CD14-positive monocyte (primary cell): Measurements from ENCODE around the gene GNG4. TPM values are rescaled to one million over a fixed set of nuclear protein-coding genes. Genes with fewer than 3 reads are reported as not detected.
A peak's percentile ranks its signal among the peaks of the same experiment; 100 is the strongest.

Source experiments
- DNase-seq, 3 donors: peaks; one replicate each; pipeline ENCODE4 v3.0.0-alpha.2; 2011 to 2022
- H2AFZ ChIP-seq: 2 replicates; pipeline ENCODE4 v1.6.0; 2012; ENCODE audit warnings: mild to moderate bottlenecking, low read depth, low read length, inconsistent platforms; ENCODE audit not compliant: insufficient read depth, poor library complexity, severe bottlenecking
- H3K27ac ChIP-seq, 2 donors: 1 replicate in 1 of 2; 2 replicates in 1 of 2; pipeline ENCODE4 v1.5.1; 2012 to 2013; ENCODE audit warnings: low read length in 2 of 2, control low read depth in 1 of 2, inconsistent platforms in 1 of 2, low read depth in 1 of 2, mild to moderate bottlenecking in 1 of 2
- H3K27me3 ChIP-seq, 2 donors: one replicate each; pipeline versions ENCODE4 v1.6.0 to v1.6.1; 2011 to 2013; ENCODE audit warnings: low read length in 2 of 2; ENCODE audit not compliant: control insufficient read depth in 2 of 2, insufficient read depth in 2 of 2
- H3K36me3 ChIP-seq, 2 donors: replicated peaks in 1 of 2; 1 replicate in 1 of 2; 2 replicates in 1 of 2; pipeline versions ENCODE4 v1.5.1 to v1.6.1; 2012 to 2013; ENCODE audit warnings: low read length in 2 of 2, control low read depth in 1 of 2, inconsistent platforms in 1 of 2, mild to moderate bottlenecking in 1 of 2; ENCODE audit not compliant: insufficient read depth in 2 of 2, control insufficient read depth in 1 of 2
- H3K4me1 ChIP-seq, 2 donors: 1 replicate in 1 of 2; 2 replicates in 1 of 2; pipeline versions ENCODE4 v1.5.1 to v1.6.1; 2012 to 2013; ENCODE audit warnings: low read length in 2 of 2, control low read depth in 1 of 2, inconsistent platforms in 1 of 2, mild to moderate bottlenecking in 1 of 2, moderate library complexity in 1 of 2; ENCODE audit not compliant: insufficient read depth in 2 of 2, control insufficient read depth in 1 of 2
- H3K4me2 ChIP-seq: replicated peaks from 2 replicates; pipeline ENCODE3; 2012; ENCODE audit warnings: low read length, moderate library complexity, mild to moderate bottlenecking; ENCODE audit not compliant: poor library complexity, severe bottlenecking; ENCODE audit errors: extremely low read depth
- H3K4me3 ChIP-seq, 3 experiments: fragments of 200-600 bp in 1 of 3; sonication (generic) in 1 of 3; replicated peaks in 1 of 3; 1 replicate in 2 of 3; 2 replicates in 1 of 3; pipeline ENCODE4 v1.5.1; 2011 to 2013; ENCODE audit warnings: low read length in 3 of 3, mild to moderate bottlenecking in 3 of 3, control low read depth in 2 of 3, low read depth in 2 of 3, inconsistent platforms in 1 of 3, moderate library complexity in 1 of 3
- H3K79me2 ChIP-seq: 2 replicates; pipeline ENCODE4 v1.6.0; 2012; ENCODE audit warnings: mild to moderate bottlenecking, control low read depth, inconsistent platforms, low read length, moderate library complexity; ENCODE audit not compliant: insufficient read depth
- H3K9ac ChIP-seq: 2 replicates; pipeline ENCODE4 v1.6.0; 2017; ENCODE audit warnings: low read length, mild to moderate bottlenecking; ENCODE audit not compliant: insufficient read depth, poor library complexity, severe bottlenecking
- H3K9me3 ChIP-seq, 2 donors: replicated peaks in 1 of 2; 1 replicate in 1 of 2; 2 replicates in 1 of 2; pipeline versions ENCODE4 v1.5.1 to v1.6.1; 2012 to 2013; ENCODE audit warnings: low read length in 2 of 2, control low read depth in 1 of 2; ENCODE audit not compliant: control insufficient read depth in 1 of 2, insufficient read depth in 1 of 2
- H4K20me1 ChIP-seq: 2 replicates; pipeline ENCODE4 v1.6.0; 2012; ENCODE audit warnings: mild to moderate bottlenecking, low read length, control low read depth, moderate library complexity; ENCODE audit not compliant: insufficient read depth
- H3K27ac Mint-ChIP-seq, 7 donors: one replicate each; pipeline ENCODE4 v1.8.0; 2020; ENCODE audit warnings: mild to moderate bottlenecking in 7 of 7, mixed read lengths in 7 of 7, moderate library complexity in 6 of 7, inconsistent platforms in 2 of 7
- H3K27me3 Mint-ChIP-seq, 3 donors: one replicate each; pipeline ENCODE4 v1.8.0; 2021 to 2022; ENCODE audit warnings: low read depth in 3 of 3, mild to moderate bottlenecking in 3 of 3, mixed read lengths in 3 of 3, moderate library complexity in 3 of 3, inconsistent platforms in 1 of 3
- H3K36me3 Mint-ChIP-seq, 2 donors: one replicate each; pipeline ENCODE4 v1.8.0; 2020; ENCODE audit warnings: mixed read lengths in 2 of 2, inconsistent platforms in 1 of 2, mild to moderate bottlenecking in 1 of 2
- H3K4me1 Mint-ChIP-seq: one replicate; pipeline ENCODE4 v1.8.0; 2020; ENCODE audit warnings: mild to moderate bottlenecking, mixed read lengths
- H3K4me3 Mint-ChIP-seq, 2 donors: one replicate each; pipeline ENCODE4 v1.8.0; 2020; ENCODE audit warnings: mild to moderate bottlenecking in 2 of 2, mixed read lengths in 2 of 2, moderate library complexity in 1 of 2
- H3K9me3 Mint-ChIP-seq, 7 donors: one replicate each; pipeline ENCODE4 v1.8.0; 2020 to 2022; ENCODE audit warnings: mixed read lengths in 7 of 7, mild to moderate bottlenecking in 6 of 7, moderate library complexity in 6 of 7, inconsistent platforms in 2 of 7
- CTCF ChIP-seq: fragments of 200-600 bp; IDR thresholded peaks from one replicate; pipeline ENCODE4 v1.8.0; 2022; ENCODE audit warnings: antibody characterized with exemption, mild to moderate bottlenecking
- WGBS: methylation state at CpG from one replicate; pipeline ENCODE4 v1.1.5; 2013; ENCODE audit warnings: missing lambda C conversion rate; ENCODE audit not compliant: insufficient coverage; 5-methylcytosine and 5-hydroxymethylcytosine counted together
- intact Hi-C, 2 donors: fragments of 100-400 bp; cut with micrococcal nuclease; formaldehyde crosslinking; loops; one replicate each; pipeline versions ENCODE4 v1.15.0 to v1.15.1; 2023
- polyA plus RNA-seq, 3 donors: library from polyadenylated mRNA; depleted of rRNA in 1 of 3; unstranded in 2 of 3; stranded (reverse) in 1 of 3; fragments of 300-500 nt in 2 of 3; fragments of >200 nt in 1 of 3; fragmentation: Illumina TruSeq in 2 of 3; gene quantifications; 1 replicate in 2 of 3; 2 replicates in 1 of 3; pipeline ENCODE4 v1.2.3, GENCODE V29; 2012 to 2021

Gene GNG4
- polyA plus RNA-seq, 3 donors = not detected

- no peaks in the 10 kb centered on the region for H4K20me1 ChIP-seq
- no peak overlapping the region for H3K9ac ChIP-seq
- intact Hi-C loops = loop anchor here in 1 of 2 donors (10.0 kb wide), 1 partner anchor 88 kb away; no protein-coding TSS in a partner anchor
- no peaks in the 10 kb centered on the region for H3K79me2 ChIP-seq
- 90% methylated on average over 2 of the region's 3 CpGs for WGBS
- Mint-ChIP-seq H3K4me1 (no peaks in the 10 kb centered on the region), H3K36me3 (no peaks in the 10 kb centered on the region), H3K27me3 (peaks cover 3 to 7% (median 5%) of the 10 kb centered on the region in 3 donors), H3K27ac (no peak overlapping the region), H3K4me3 (no peak overlapping the region), H3K9me3 (no peaks in the 10 kb centered on the region)
- TF ChIP-seq CTCF = no peak
- no peak overlapping the region for H3K4me2 ChIP-seq
- H2AFZ ChIP-seq = no peak overlapping the region
- no peak overlapping the region for H3K27ac ChIP-seq
- H3K4me1 ChIP-seq = no peaks in the 10 kb centered on the region
- no peaks in the 10 kb centered on the region for H3K27me3 ChIP-seq
- H3K36me3 ChIP-seq = no peaks in the 10 kb centered on the region
- no peaks in the 10 kb centered on the region for H3K9me3 ChIP-seq
- no peak for DNase-seq
- H3K4me3 ChIP-seq = no peak overlapping the region
Observed at GRCh38 chr1:235612761-235613160, 36.8 kb downstream of the GNG4 start.

- peak overlapping the region in 1 of 7 donors; percentile 46 for H3K27ac Mint-ChIP-seq
- no peak for TF ChIP-seq CTCF
- H3K4me3 Mint-ChIP-seq = no peak overlapping the region
- no peak for DNase-seq
- H3K9ac ChIP-seq = no peak overlapping the region
- H2AFZ ChIP-seq = no peak overlapping the region
- no peaks in the 10 kb centered on the region for H3K27me3 ChIP-seq
- H3K4me2 ChIP-seq = no peak overlapping the region
- no peaks in the 10 kb centered on the region for H3K9me3 Mint-ChIP-seq
- H4K20me1 ChIP-seq = no peaks in the 10 kb centered on the region
- no peaks in the 10 kb centered on the region for H3K36me3 Mint-ChIP-seq
- H3K27ac ChIP-seq = no peak overlapping the region
- H3K36me3 ChIP-seq = no peaks in the 10 kb centered on the region
- intact Hi-C loops = loop anchor here in 1 of 2 donors (10.0 kb wide), 1 partner anchor 85 kb away; no protein-coding TSS in a partner anchor
- no peaks in the 10 kb centered on the region for H3K9me3 ChIP-seq
- H3K4me1 Mint-ChIP-seq = peaks cover 2% of the 10 kb centered on the region
- H3K79me2 ChIP-seq = no peaks in the 10 kb centered on the region
- peaks cover 4 to 5% (median 5%) of the 10 kb centered on the region in 3 donors for H3K27me3 Mint-ChIP-seq
- 96% methylated on average over 4 of the region's 6 CpGs for WGBS
- no peak overlapping the region for H3K4me3 ChIP-seq
- H3K4me1 ChIP-seq = no peaks in the 10 kb centered on the region
Observed at GRCh38 chr1:235610157-235610556, 39.4 kb downstream of the GNG4 start.
